Measurements from ENCODE around the gene C4orf54.

The C4orf54 gene

GRCh38 chr4:99652596-99653436 is 4.8 kb downstream of the C4orf54 start:
- no peak overlapping the region for H3K9ac ChIP-seq (ENCODE audit: low read length)
- no CpG with 5 or more reads among the region's 43 CpGs for WGBS (ENCODE audit: extremely low coverage, insufficient coverage, insufficient read length)
- DNase-seq, result no peak

GRCh38 chr4:99651811-99652485 is 5.7 kb downstream of the C4orf54 start:
- Histone ChIP-seq H2BK120ac (ENCODE audit: insufficient read depth, low read length, poor library complexity) (no peak overlapping the region), H2BK12ac (ENCODE audit: low read length) (no peak overlapping the region), H3K4me2 (ENCODE audit: low read length) (no peak overlapping the region), H3K9ac (ENCODE audit: low read length) (no peak overlapping the region), H3K4ac (ENCODE audit: low read depth, low read length) (no peak overlapping the region), H3K27me3 (ENCODE audit: insufficient read depth, low read length) (no peaks in the 10 kb centered on the region), H3K27ac (ENCODE audit: low read depth, low read length) (no peak overlapping the region), H4K91ac (ENCODE audit: low read depth, low read length) (no peak overlapping the region), H3K23ac (ENCODE audit: low read length) (no peak overlapping the region), H3K14ac (ENCODE audit: low read length) (no peak overlapping the region), H3K36me3 (ENCODE audit: control insufficient read depth in 1 of 2, insufficient read depth in 2 of 2, low read length in 2 of 2) (no peaks in the 10 kb centered on the region), H3K18ac (ENCODE audit: low read length) (no peak overlapping the region), H3K9me3 (ENCODE audit: insufficient read depth, low read depth, low read length) (peaks cover 2% of the 10 kb centered on the region), H3K79me1 (ENCODE audit: low read length) (no peaks in the 10 kb centered on the region), H3K4me1 (ENCODE audit: control insufficient read depth in 1 of 2, insufficient read depth in 2 of 2, low read length in 2 of 2) (no peaks in the 10 kb centered on the region), H2AK5ac (ENCODE audit: low read length) (no peak overlapping the region), H2BK5ac (ENCODE audit: low read depth, low read length, poor library complexity) (no peak overlapping the region), H4K12ac (ENCODE audit: low read depth, low read length) (no peak overlapping the region), H4K8ac (ENCODE audit: low read depth, low read length) (no peak overlapping the region), H3K4me3 (ENCODE audit: low read depth, low read length) (no peak overlapping the region), H3K79me2 (ENCODE audit: control insufficient read depth, insufficient read depth, low read length, poor library complexity) (no peaks in the 10 kb centered on the region), H2AFZ (ENCODE audit: insufficient read depth, low read length, poor library complexity) (no peak overlapping the region)
- no CpG with 5 or more reads among the region's 49 CpGs for WGBS (ENCODE audit: extremely low coverage, insufficient coverage, insufficient read length)
- DNase-seq, result no peak

More at GRCh38 chr4:99652596-99653436, 4.8 kb downstream of the C4orf54 start:
- no peak overlapping the region for H3K18ac ChIP-seq (ENCODE audit: low read length)
- H3K4me3 ChIP-seq (ENCODE audit: low read depth, low read length), result no peak overlapping the region
- no peak overlapping the region for H4K8ac ChIP-seq (ENCODE audit: low read depth, low read length)
- no peak overlapping the region for H3K14ac ChIP-seq (ENCODE audit: low read length)
- H3K4me1 ChIP-seq (ENCODE audit: control insufficient read depth in 1 of 2, insufficient read depth in 2 of 2, low read length in 2 of 2), result no peaks in the 10 kb centered on the region
- peaks cover 2% of the 10 kb centered on the region for H3K9me3 ChIP-seq (ENCODE audit: insufficient read depth, low read depth, low read length)
- H3K79me2 ChIP-seq (ENCODE audit: control insufficient read depth, insufficient read depth, low read length, poor library complexity), result no peaks in the 10 kb centered on the region
- no peak overlapping the region for H3K4me2 ChIP-seq (ENCODE audit: low read length)
- H2AFZ ChIP-seq (ENCODE audit: insufficient read depth, low read length, poor library complexity), result no peak overlapping the region
- H3K27me3 ChIP-seq (ENCODE audit: insufficient read depth, low read length), result no peaks in the 10 kb centered on the region
- H3K4ac ChIP-seq (ENCODE audit: low read depth, low read length), result no peak overlapping the region
- no peak overlapping the region for H2AK5ac ChIP-seq (ENCODE audit: low read length)
- H3K27ac ChIP-seq (ENCODE audit: low read depth, low read length), result no peak overlapping the region
- no peaks in the 10 kb centered on the region for H3K79me1 ChIP-seq (ENCODE audit: low read length)
- no peak overlapping the region for H4K91ac ChIP-seq (ENCODE audit: low read depth, low read length)
- no peak overlapping the region for H2BK12ac ChIP-seq (ENCODE audit: low read length)
- no peak overlapping the region for H2BK5ac ChIP-seq (ENCODE audit: low read depth, low read length, poor library complexity)
- no peaks in the 10 kb centered on the region for H3K36me3 ChIP-seq (ENCODE audit: control insufficient read depth in 1 of 2, insufficient read depth in 2 of 2, low read length in 2 of 2)
- H4K12ac ChIP-seq (ENCODE audit: low read depth, low read length), result no peak overlapping the region
- no peak overlapping the region for H2BK120ac ChIP-seq (ENCODE audit: insufficient read depth, low read length, poor library complexity)
- no peak overlapping the region for H3K23ac ChIP-seq (ENCODE audit: low read length)

DNA sequence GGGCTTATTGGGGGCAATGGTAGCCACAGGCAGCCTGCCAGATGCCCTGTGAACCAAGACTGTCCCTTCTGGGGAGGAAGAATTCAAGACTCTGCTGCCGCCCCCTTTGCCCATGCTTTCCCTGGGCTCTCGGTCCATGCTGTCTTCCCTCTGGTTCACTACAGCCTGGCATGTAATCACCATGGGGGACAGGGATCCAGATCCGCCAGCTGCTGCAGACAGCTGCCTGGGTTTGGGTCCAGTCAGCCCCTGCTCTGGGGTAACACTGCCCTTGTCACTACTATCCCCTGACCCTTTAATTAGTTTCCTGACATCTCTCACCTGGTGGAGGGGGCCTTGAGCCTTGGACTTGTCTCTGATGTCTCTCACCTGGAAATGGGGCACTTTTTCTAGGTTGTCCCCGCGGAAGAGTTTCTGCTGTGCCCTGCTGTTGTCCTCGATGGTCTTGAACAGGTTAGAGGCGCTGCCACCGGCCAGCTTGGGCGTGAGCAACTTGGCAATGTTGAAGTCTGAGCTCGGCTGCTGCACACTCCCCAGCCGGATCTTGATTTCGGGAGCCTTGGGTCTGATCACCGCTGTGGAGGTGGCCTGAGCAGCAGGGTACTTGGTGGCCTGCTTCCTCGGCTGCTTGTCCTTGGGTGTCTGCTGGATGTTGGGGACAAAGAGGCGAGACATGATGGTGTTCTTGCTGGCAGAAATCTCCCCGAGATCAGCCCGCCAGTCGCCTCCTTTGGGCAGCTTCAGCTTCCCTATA is 6.4 kb downstream of the C4orf54 start:
- Histone ChIP-seq H3K79me2 (ENCODE audit: control insufficient read depth, insufficient read depth, low read length, poor library complexity) (no peaks in the 10 kb centered on the region), H2AFZ (ENCODE audit: insufficient read depth, low read length, poor library complexity) (no peak overlapping the region), H2AK5ac (ENCODE audit: low read length) (no peak overlapping the region), H3K14ac (ENCODE audit: low read length) (no peak overlapping the region), H3K4me1 (ENCODE audit: control insufficient read depth in 1 of 2, insufficient read depth in 2 of 2, low read length in 2 of 2) (no peaks in the 10 kb centered on the region), H2BK120ac (ENCODE audit: insufficient read depth, low read length, poor library complexity) (no peak overlapping the region), H3K4me3 (ENCODE audit: low read depth, low read length) (no peak overlapping the region), H3K9me3 (ENCODE audit: insufficient read depth, low read depth, low read length) (peaks cover 2% of the 10 kb centered on the region), H4K91ac (ENCODE audit: low read depth, low read length) (no peak overlapping the region), H3K27ac (ENCODE audit: low read depth, low read length) (no peak overlapping the region), H3K79me1 (ENCODE audit: low read length) (no peaks in the 10 kb centered on the region), H2BK5ac (ENCODE audit: low read depth, low read length, poor library complexity) (no peak overlapping the region), H4K12ac (ENCODE audit: low read depth, low read length) (no peak overlapping the region), H3K4me2 (ENCODE audit: low read length) (no peak overlapping the region), H3K18ac (ENCODE audit: low read length) (no peak overlapping the region), H3K4ac (ENCODE audit: low read depth, low read length) (no peak overlapping the region), H3K36me3 (ENCODE audit: control insufficient read depth in 1 of 2, insufficient read depth in 2 of 2, low read length in 2 of 2) (no peaks in the 10 kb centered on the region), H3K23ac (ENCODE audit: low read length) (no peak overlapping the region), H2BK12ac (ENCODE audit: low read length) (no peak overlapping the region), H3K27me3 (ENCODE audit: insufficient read depth, low read length) (no peaks in the 10 kb centered on the region), H4K8ac (ENCODE audit: low read depth, low read length) (no peak overlapping the region), H3K9ac (ENCODE audit: low read length) (no peak overlapping the region)
- DNase-seq, result no peak
- WGBS (ENCODE audit: extremely low coverage, insufficient coverage, insufficient read length), result no CpG with 5 or more reads among the region's 18 CpGs

DNA sequence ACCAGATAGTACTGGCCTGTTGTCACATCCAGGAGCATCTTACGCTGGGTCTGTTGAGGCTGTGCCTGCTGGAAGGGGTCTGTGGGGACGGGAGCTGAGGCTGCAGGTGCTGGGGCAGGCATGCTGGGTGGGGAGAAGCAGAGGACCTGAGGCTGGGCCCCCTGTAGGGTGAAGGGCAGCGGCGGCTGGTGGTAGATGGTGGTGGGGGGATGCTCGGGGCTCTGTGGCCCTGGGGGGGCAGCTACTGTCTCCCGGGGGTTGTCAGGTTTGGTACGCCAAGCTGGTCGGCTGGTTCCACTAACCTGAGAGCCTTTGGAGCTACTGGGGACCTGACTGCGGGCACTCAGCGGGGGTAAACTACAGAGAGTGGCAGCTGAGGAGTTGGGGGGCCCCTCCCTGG is 7.8 kb downstream of the C4orf54 start:
- no peak overlapping the region for H2AFZ ChIP-seq (ENCODE audit: insufficient read depth, low read length, poor library complexity)
- H4K12ac ChIP-seq (ENCODE audit: low read depth, low read length), result no peak overlapping the region
- no peak overlapping the region for H3K4me2 ChIP-seq (ENCODE audit: low read length)
- H3K18ac ChIP-seq (ENCODE audit: low read length), result no peak overlapping the region
- no peaks in the 10 kb centered on the region for H3K79me1 ChIP-seq (ENCODE audit: low read length)
- H2AK5ac ChIP-seq (ENCODE audit: low read length), result no peak overlapping the region
- no peak overlapping the region for H2BK12ac ChIP-seq (ENCODE audit: low read length)
- WGBS (ENCODE audit: extremely low coverage, insufficient coverage, insufficient read length), result no CpG with 5 or more reads among the region's 10 CpGs
- H3K36me3 ChIP-seq (ENCODE audit: control insufficient read depth in 1 of 2, insufficient read depth in 2 of 2, low read length in 2 of 2), result no peaks in the 10 kb centered on the region
- H3K27me3 ChIP-seq (ENCODE audit: insufficient read depth, low read length), result no peaks in the 10 kb centered on the region
- H2BK5ac ChIP-seq (ENCODE audit: low read depth, low read length, poor library complexity), result no peak overlapping the region
- H3K4ac ChIP-seq (ENCODE audit: low read depth, low read length), result no peak overlapping the region
- no peak overlapping the region for H3K27ac ChIP-seq (ENCODE audit: low read depth, low read length)
- H3K9ac ChIP-seq (ENCODE audit: low read length), result no peak overlapping the region
- no peak for DNase-seq
- H3K9me3 ChIP-seq (ENCODE audit: insufficient read depth, low read depth, low read length), result peaks cover 2% of the 10 kb centered on the region
- no peaks in the 10 kb centered on the region for H3K79me2 ChIP-seq (ENCODE audit: control insufficient read depth, insufficient read depth, low read length, poor library complexity)
- H3K4me3 ChIP-seq (ENCODE audit: low read depth, low read length), result no peak overlapping the region
- no peak overlapping the region for H4K8ac ChIP-seq (ENCODE audit: low read depth, low read length)
- no peak overlapping the region for H3K23ac ChIP-seq (ENCODE audit: low read length)
- H3K14ac ChIP-seq (ENCODE audit: low read length), result no peak overlapping the region
- no peak overlapping the region for H4K91ac ChIP-seq (ENCODE audit: low read depth, low read length)
- H2BK120ac ChIP-seq (ENCODE audit: insufficient read depth, low read length, poor library complexity), result no peak overlapping the region
- H3K4me1 ChIP-seq (ENCODE audit: control insufficient read depth in 1 of 2, insufficient read depth in 2 of 2, low read length in 2 of 2), result no peaks in the 10 kb centered on the region
